ENCODE measurements around the gene TNFAIP3.
A peak's percentile ranks its signal among the peaks of the same experiment; 100 is the strongest.

TNFAIP3 gene

GRCh38 chr6:137823826-137824555 is 43.1 kb upstream of the TNFAIP3 start:
- TF ChIP-seq REST (IDR thresholded peaks at IDR 0.05; ENCODE audit: insufficient read depth in 1 of 2, low read depth in 2 of 2, low read length in 2 of 2) (0 out of 4 replicates have a peak, but pooled peaks of 1 of the 2 experiments have one; percentile 7), SIN3A (IDR thresholded peaks at IDR 0.05; ENCODE audit: borderline replicate concordance, insufficient read depth, low read length) (peak; percentile 47; the same call in 1 of the 2 replicates), FOXP2 (optimal IDR thresholded peaks at IDR 0.05; ENCODE audit: borderline replicate concordance, extremely low read depth, extremely low read length, insufficient read depth) (no peak), TAF1 (IDR thresholded peaks at IDR 0.05; ENCODE audit: borderline replicate concordance, insufficient read depth, low read length) (no peak), POLR2AphosphoS5 (IDR thresholded peaks at IDR 0.05; ENCODE audit: low read depth, low read length) (no peak)

GRCh38 chr6:137824556-137824879 is 42.5 kb upstream of the TNFAIP3 start:
- TF ChIP-seq POLR2AphosphoS5 (IDR thresholded peaks at IDR 0.05; ENCODE audit: low read depth, low read length), result no peak
- TF ChIP-seq SIN3A (IDR thresholded peaks at IDR 0.05; ENCODE audit: borderline replicate concordance, insufficient read depth, low read length), result no peak
- no peak for TF ChIP-seq FOXP2 (optimal IDR thresholded peaks at IDR 0.05; ENCODE audit: borderline replicate concordance, extremely low read depth, extremely low read length, insufficient read depth)
- no peak for TF ChIP-seq REST (IDR thresholded peaks at IDR 0.05; ENCODE audit: insufficient read depth in 1 of 2, low read depth in 2 of 2, low read length in 2 of 2)
- no peak for TF ChIP-seq TAF1 (IDR thresholded peaks at IDR 0.05; ENCODE audit: borderline replicate concordance, insufficient read depth, low read length)

DNA sequence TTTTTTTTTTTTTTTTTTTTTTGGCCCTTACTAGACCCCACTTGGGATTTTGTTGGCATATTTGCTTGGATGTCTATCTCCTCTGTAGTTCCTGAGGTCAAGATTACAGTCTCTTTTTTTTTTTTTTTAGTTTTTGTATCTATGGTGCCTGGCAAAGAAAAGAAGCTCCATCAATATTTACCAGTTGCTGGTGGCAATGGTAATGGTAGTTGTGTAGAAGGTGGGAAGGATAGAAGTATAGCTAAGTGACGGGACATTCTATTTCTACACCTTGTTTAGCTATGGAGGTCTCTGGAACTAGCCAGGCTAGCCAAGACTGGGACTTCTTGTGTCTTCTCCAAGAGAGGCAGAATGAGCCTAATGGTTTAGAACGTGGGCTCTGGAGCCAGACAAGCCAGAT is 42.2 kb upstream of the TNFAIP3 start:
- TF ChIP-seq SIN3A (IDR thresholded peaks at IDR 0.05; ENCODE audit: borderline replicate concordance, insufficient read depth, low read length) (no peak), REST (IDR thresholded peaks at IDR 0.05; ENCODE audit: insufficient read depth in 1 of 2, low read depth in 2 of 2, low read length in 2 of 2) (no peak), TAF1 (IDR thresholded peaks at IDR 0.05; ENCODE audit: borderline replicate concordance, insufficient read depth, low read length) (no peak), FOXP2 (optimal IDR thresholded peaks at IDR 0.05; ENCODE audit: borderline replicate concordance, extremely low read depth, extremely low read length, insufficient read depth) (no peak), POLR2AphosphoS5 (IDR thresholded peaks at IDR 0.05; ENCODE audit: low read depth, low read length) (no peak)

GRCh38 chr6:137827411-137827940 is 39.6 kb upstream of the TNFAIP3 start:
- TF ChIP-seq FOXP2 (optimal IDR thresholded peaks at IDR 0.05; ENCODE audit: borderline replicate concordance, extremely low read depth, extremely low read length, insufficient read depth) (no peak), POLR2AphosphoS5 (IDR thresholded peaks at IDR 0.05; ENCODE audit: low read depth, low read length) (no peak), TAF1 (IDR thresholded peaks at IDR 0.05; ENCODE audit: borderline replicate concordance, insufficient read depth, low read length) (no peak), SIN3A (IDR thresholded peaks at IDR 0.05; ENCODE audit: borderline replicate concordance, insufficient read depth, low read length) (no peak), REST (IDR thresholded peaks at IDR 0.05; ENCODE audit: insufficient read depth in 1 of 2, low read depth in 2 of 2, low read length in 2 of 2) (no peak)
